SH-SY5Y (cell line): Measurements from ENCODE around the gene ACOT7.

ENCODE experiments used
- GATA2 ChIP-seq: IDR thresholded peaks from 2 replicates; pipeline ENCODE4 v1.6.1; 2011; ENCODE audit warnings: mild to moderate bottlenecking, low read depth, low read length
- GATA3 ChIP-seq: IDR thresholded peaks from 2 replicates; pipeline ENCODE4 v1.6.1; 2011; ENCODE audit warnings: low read depth, mild to moderate bottlenecking, low read length, moderate library complexity

The ACOT7 gene

GRCh38 chr1:6271554-6271953 lies 122.0 kb downstream of the ACOT7 start:
- TF ChIP-seq GATA2 (no peak), GATA3 (no peak)

- TF ChIP-seq GATA3 (no peak), GATA2 (no peak)
Observed at GRCh38 chr1:6271006-6271405, 122.6 kb downstream of the ACOT7 start.

GRCh38 chr1:6270401-6270800 lies 123.2 kb downstream of the ACOT7 start:
- TF ChIP-seq GATA2 (no peak), GATA3 (no peak)

- no peak for TF ChIP-seq GATA3
Observed at GRCh38 chr1:6269720-6270400, 123.7 kb downstream of the ACOT7 start.

GRCh38 chr1:6269296-6269695 lies 124.3 kb downstream of the ACOT7 start:
- TF ChIP-seq GATA3, result no peak
- TF ChIP-seq GATA2, result no peak

- TF ChIP-seq GATA2 (no peak), GATA3 (no peak)
Observed at GRCh38 chr1:6268415-6268814, 125.2 kb downstream of the ACOT7 start.

- no peak for TF ChIP-seq GATA3
- no peak for TF ChIP-seq GATA2
Observed at GRCh38 chr1:6267686-6268322, 125.8 kb downstream of the ACOT7 start.

- TF ChIP-seq GATA3 (no peak), GATA2 (no peak)
Observed at GRCh38 chr1:6266641-6267040, 126.9 kb downstream of the ACOT7 start.

- TF ChIP-seq GATA3 (no peak), GATA2 (no peak)
Observed at GRCh38 chr1:6265151-6265550, 128.4 kb downstream of the ACOT7 start.

GRCh38 chr1:6263716-6264115 lies 129.9 kb downstream of the ACOT7 start:
- TF ChIP-seq GATA2, result no peak
- no peak for TF ChIP-seq GATA3

GRCh38 chr1:6262555-6263420 lies 130.8 kb downstream of the ACOT7 start:
- TF ChIP-seq GATA3, result no peak
- no peak for TF ChIP-seq GATA2

GRCh38 chr1:6261615-6261995 lies 132.0 kb downstream of the ACOT7 start:
- TF ChIP-seq GATA3 (no peak), GATA2 (no peak)

- TF ChIP-seq GATA2 (no peak), GATA3 (no peak)
Observed at GRCh38 chr1:6260961-6261614, 132.5 kb downstream of the ACOT7 start, which contains the start of gene GPR153. GPR153 (minus strand) TSS chr1:6261098; CDS start chr1:6254905, 6,193 bp downstream.

GRCh38 chr1:6260433-6260934 lies 133.1 kb downstream of the ACOT7 start:
- TF ChIP-seq GATA2 (no peak), GATA3 (no peak)
